Nephron progenitor cell (in vitro differentiated cells): ENCODE data around the gene ERCC6L2.

Experiments used
- DNase-seq: peaks from one replicate; pipeline ENCODE4 v3.0.0; 2021
- H3K27ac Mint-ChIP-seq: 2 replicates; pipeline ENCODE4 v1.8.0; 2021; ENCODE audit warnings: mild to moderate bottlenecking, moderate library complexity, mixed read lengths
- H3K27me3 Mint-ChIP-seq: 2 replicates; pipeline ENCODE4 v1.8.0; 2021; ENCODE audit warnings: mild to moderate bottlenecking, low read depth, mixed read lengths; ENCODE audit not compliant: poor library complexity
- H3K36me3 Mint-ChIP-seq: 2 replicates; pipeline ENCODE4 v1.8.0; 2021; ENCODE audit warnings: low read depth, mixed read lengths
- H3K4me1 Mint-ChIP-seq: 2 replicates; pipeline ENCODE4 v1.8.0; 2021; ENCODE audit warnings: mixed read lengths
- H3K4me3 Mint-ChIP-seq: 2 replicates; pipeline ENCODE4 v1.8.0; 2021; ENCODE audit warnings: mild to moderate bottlenecking, moderate library complexity, mixed read lengths
- H3K9me3 Mint-ChIP-seq: 2 replicates; pipeline ENCODE4 v1.8.0; 2021; ENCODE audit warnings: mild to moderate bottlenecking, moderate library complexity, mixed read lengths
- CTCF ChIP-seq: fragments of 200-600 bp; sonication (generic); IDR thresholded peaks from 2 replicates; pipeline ENCODE4 v1.5.0; 2021; ENCODE audit warnings: antibody characterized with exemption

ERCC6L2 gene

GRCh38 chr9:96015876-96016686, 140.6 kb downstream of the ERCC6L2 start:
- peaks cover 5% of the 10 kb centered on the region for H3K27me3 Mint-ChIP-seq
- peaks cover 12% of the 10 kb centered on the region for H3K4me1 Mint-ChIP-seq
- no peak for TF ChIP-seq CTCF
- no peak overlapping the region for H3K27ac Mint-ChIP-seq
- no peak for DNase-seq
- H3K36me3 Mint-ChIP-seq, result peaks cover 26% of the 10 kb centered on the region
- H3K4me3 Mint-ChIP-seq, result no peak overlapping the region
- H3K9me3 Mint-ChIP-seq, result no peaks in the 10 kb centered on the region
